ENCODE measurements around the gene F7. TPM values are rescaled to one million over a fixed set of nuclear protein-coding genes. Genes with fewer than 3 reads are reported as not detected.

F7 gene
- total RNA-seq, 1 donor from 2014 or later = 7.3 TPM

DNA sequence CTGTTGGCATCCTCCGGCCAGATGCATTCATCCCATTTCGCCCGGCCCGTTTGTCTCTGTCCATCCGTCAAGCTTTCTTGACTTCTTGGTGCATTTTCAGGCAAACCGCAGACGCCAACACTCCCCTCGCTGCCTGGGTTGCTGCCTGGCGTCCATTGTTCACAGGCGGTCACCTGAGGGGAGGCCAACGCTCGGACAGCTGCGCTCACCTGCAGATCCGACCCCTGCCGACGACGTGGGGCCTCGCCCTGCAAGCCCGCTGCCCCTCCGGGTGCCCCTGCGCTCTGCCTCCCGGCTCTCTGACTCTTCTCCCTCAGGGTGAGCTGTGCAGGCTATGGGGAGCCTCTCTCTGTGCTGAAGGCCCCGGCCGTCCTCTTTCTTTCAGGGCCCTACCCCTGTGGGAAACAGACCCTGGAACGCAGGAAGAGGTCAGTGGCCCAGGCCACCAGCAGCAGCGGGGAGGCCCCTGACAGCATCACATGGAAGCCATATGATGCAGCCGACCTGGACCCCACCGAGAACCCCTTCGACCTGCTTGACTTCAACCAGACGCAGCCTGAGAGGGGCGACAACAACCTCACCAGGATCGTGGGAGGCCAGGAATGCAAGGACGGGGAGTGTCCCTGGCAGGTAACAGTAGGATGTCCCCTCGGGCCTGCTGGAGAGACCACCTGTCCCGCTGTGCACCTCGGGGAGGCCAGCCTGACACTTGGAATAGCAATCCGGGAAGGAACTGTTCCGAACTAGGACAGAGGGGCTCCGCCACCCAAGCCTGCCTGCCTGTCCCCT is 38.1 kb downstream of the F7 start:
- Mint-ChIP-seq H3K9me3 (ENCODE audit: low read depth) (no peaks in the 10 kb centered on the region), H3K4me1 (ENCODE audit: low read depth) (peaks cover 9% of the 10 kb centered on the region), H3K4me3 (ENCODE audit: low read depth) (no peak overlapping the region), H3K27ac (no peak overlapping the region), H3K36me3 (ENCODE audit: insufficient read depth) (peaks cover 2% of the 10 kb centered on the region), H3K27me3 (no peaks in the 10 kb centered on the region)
- TF ChIP-seq, protein P1, sequence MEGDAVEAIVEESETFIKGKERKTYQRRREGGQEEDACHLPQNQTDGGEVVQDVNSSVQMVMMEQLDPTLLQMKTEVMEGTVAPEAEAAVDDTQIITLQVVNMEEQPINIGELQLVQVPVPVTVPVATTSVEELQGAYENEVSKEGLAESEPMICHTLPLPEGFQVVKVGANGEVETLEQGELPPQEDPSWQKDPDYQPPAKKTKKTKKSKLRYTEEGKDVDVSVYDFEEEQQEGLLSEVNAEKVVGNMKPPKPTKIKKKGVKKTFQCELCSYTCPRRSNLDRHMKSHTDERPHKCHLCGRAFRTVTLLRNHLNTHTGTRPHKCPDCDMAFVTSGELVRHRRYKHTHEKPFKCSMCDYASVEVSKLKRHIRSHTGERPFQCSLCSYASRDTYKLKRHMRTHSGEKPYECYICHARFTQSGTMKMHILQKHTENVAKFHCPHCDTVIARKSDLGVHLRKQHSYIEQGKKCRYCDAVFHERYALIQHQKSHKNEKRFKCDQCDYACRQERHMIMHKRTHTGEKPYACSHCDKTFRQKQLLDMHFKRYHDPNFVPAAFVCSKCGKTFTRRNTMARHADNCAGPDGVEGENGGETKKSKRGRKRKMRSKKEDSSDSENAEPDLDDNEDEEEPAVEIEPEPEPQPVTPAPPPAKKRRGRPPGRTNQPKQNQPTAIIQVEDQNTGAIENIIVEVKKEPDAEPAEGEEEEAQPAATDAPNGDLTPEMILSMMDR (IDR thresholded peaks at IDR 0.05; ENCODE audit: unreplicated experiment) = no peak
- no peak for DNase-seq (ENCODE audit: low spot score, unreplicated experiment)

DNA sequence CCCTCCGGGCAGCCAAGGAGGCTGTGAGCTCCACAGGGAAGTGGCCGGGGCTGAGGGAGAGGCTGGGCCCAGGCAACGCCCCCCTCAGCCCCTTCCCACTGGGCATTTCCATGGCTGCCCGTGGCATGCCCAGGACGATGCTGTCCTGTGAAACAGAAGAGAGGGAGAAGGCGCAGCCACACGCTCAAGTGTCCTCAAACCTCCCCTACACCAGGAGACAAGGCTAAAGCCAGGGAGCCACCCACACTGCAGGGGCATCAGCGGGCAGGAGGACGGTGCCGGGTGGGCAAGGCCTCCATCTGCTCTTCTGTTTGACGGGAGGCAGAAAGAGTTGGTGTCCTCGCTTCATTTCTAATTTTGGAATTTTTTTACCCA is 38.7 kb downstream of the F7 start:
- Mint-ChIP-seq H3K4me1 (ENCODE audit: low read depth) (peaks cover 3% of the 10 kb centered on the region), H3K4me3 (ENCODE audit: low read depth) (no peak overlapping the region), H3K27me3 (no peaks in the 10 kb centered on the region), H3K36me3 (ENCODE audit: insufficient read depth) (peaks cover 2% of the 10 kb centered on the region), H3K9me3 (ENCODE audit: low read depth) (no peaks in the 10 kb centered on the region), H3K27ac (no peak overlapping the region)
- DNase-seq (ENCODE audit: low spot score, unreplicated experiment) = no peak
- TF ChIP-seq, protein P1 (IDR thresholded peaks at IDR 0.05; ENCODE audit: unreplicated experiment) = no peak

DNA sequence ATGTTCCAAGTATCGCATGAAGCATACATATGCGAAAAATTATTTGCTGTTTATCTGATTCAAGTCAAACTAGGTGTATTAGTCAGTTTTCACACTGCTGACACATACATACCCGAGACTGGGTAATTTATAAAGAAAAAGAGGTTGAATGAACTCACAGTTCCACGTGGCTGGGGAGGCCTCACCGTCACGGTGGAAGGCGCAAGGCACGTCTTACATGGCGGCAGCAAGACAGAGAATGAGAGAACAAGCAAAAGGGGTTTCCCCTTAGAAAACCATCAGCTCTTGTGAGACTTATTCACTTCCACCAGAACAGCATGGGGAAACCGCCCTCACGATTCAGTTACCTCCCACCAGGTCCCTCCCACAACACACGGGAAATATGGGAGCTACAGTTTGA is 39.9 kb downstream of the F7 start:
- Mint-ChIP-seq H3K4me1 (ENCODE audit: low read depth) (peaks cover 3% of the 10 kb centered on the region), H3K27me3 (peaks cover 3% of the 10 kb centered on the region), H3K27ac (no peak overlapping the region), H3K4me3 (ENCODE audit: low read depth) (no peak overlapping the region), H3K9me3 (ENCODE audit: low read depth) (no peaks in the 10 kb centered on the region), H3K36me3 (ENCODE audit: insufficient read depth) (peaks cover 2% of the 10 kb centered on the region)
- TF ChIP-seq, protein P1 (IDR thresholded peaks at IDR 0.05; ENCODE audit: unreplicated experiment) = no peak
- no peak for DNase-seq (ENCODE audit: low spot score, unreplicated experiment)

DNA sequence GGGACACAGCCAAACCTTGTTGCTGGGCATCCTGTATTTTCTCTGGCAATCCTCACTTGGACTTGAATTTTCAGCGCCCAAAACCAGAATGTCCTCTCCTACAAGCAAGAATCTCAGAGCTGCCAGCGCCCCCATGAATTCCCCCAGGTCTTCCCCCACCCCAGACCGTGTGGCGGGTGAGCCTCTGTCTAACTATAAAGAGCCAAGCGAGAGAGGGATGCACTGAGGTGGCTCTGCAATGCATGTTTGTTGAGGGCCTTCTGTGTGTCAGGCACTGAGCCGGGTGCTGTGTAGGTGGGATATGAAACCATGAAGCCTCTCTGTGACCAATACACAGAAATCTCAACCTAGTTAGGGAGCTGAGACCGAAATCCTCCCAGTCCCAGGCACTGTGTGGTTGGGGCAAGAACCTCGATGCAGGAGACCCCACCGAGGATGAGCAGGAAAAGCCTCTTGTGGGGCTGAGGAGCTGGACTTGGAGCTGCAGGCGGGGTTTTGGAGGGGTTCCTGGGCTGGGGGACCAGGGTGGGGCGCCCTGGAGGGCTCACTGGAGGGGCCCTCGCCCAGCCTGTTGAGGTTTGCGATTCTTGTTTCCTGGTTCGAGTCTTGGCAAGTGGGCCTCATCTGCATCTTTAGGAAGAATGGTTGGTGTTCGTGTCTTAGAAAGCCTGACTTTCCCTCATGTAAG is 40.5 kb downstream of the F7 start:
- no peak for DNase-seq (ENCODE audit: low spot score, unreplicated experiment)
- Mint-ChIP-seq H3K4me3 (ENCODE audit: low read depth) (no peak overlapping the region), H3K27me3 (peaks cover 6% of the 10 kb centered on the region), H3K9me3 (ENCODE audit: low read depth) (no peaks in the 10 kb centered on the region), H3K4me1 (ENCODE audit: low read depth) (peaks cover 3% of the 10 kb centered on the region), H3K36me3 (ENCODE audit: insufficient read depth) (peaks cover 2% of the 10 kb centered on the region), H3K27ac (no peak overlapping the region)
- TF ChIP-seq, protein P1 (IDR thresholded peaks at IDR 0.05; ENCODE audit: unreplicated experiment) = no peak

DNA sequence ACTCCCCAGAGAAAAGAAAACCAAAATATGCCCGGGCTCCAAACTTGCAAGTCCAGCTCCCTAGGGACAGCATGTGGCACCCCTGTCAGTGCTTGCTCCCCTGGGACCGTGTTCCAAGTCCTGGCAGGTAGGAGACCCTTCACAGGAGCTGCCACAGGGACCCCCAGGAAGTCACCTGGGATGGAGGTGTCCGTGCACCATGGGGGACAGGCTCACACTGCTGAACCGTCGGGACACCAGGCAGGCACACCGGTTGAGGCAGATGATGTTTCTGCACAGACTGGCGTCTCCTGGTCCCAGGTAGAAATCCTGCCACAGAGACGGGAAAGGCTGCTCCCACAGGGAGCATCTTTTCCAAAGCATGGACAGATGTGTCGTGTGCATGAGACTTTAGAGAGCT is 41.2 kb downstream of the F7 start:
- peaks cover 2% of the 10 kb centered on the region for H3K36me3 Mint-ChIP-seq (ENCODE audit: insufficient read depth)
- H3K9me3 Mint-ChIP-seq (ENCODE audit: low read depth) = no peaks in the 10 kb centered on the region
- no peak overlapping the region for H3K4me3 Mint-ChIP-seq (ENCODE audit: low read depth)
- no peak overlapping the region for H3K27ac Mint-ChIP-seq
- H3K4me1 Mint-ChIP-seq (ENCODE audit: low read depth) = peaks cover 3% of the 10 kb centered on the region
- TF ChIP-seq, protein P1 (IDR thresholded peaks at IDR 0.05; ENCODE audit: unreplicated experiment) = no peak
- peaks cover 13% of the 10 kb centered on the region for H3K27me3 Mint-ChIP-seq
- DNase-seq (ENCODE audit: low spot score, unreplicated experiment) = no peak

Data from progenitor cell of endocrine pancreas (in vitro differentiated cells).